Measurements from ENCODE around the gene MATR3. TPM values are rescaled to one million over a fixed set of nuclear protein-coding genes. Genes with fewer than 3 reads are reported as not detected.

Gene MATR3
- total RNA-seq, 1 experiment from 2014 or later = 139 TPM

DNA sequence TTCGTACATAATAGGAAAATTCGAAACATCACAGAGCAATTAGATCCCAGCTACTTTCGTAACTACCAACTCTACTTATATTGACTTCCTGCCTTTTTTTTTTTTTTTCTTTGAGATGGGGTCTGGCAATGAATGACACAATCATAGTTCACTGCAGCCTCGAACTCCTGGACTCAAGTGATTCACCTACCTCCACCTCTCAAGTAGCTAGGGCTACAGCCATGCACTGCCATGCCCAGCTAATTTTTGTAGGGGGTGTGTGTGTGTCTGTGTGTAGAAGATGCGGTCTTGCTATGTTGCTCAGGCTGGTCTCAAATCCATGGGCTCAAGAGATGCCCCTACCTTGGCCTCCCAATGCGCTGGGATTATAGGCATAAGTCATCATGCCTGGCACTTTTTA, 42.3 kb downstream of the MATR3 start:
- ATAC-seq (no peak; the same call in 1 of the 2 replicates), DNase-seq (no peak)
- Histone ChIP-seq H4K20me1 (ENCODE audit: low read length) (no peaks in the 10 kb centered on the region), H3K36me3 (ENCODE audit: low read depth, low read length) (peaks cover 13% of the 10 kb centered on the region), H2AFZ (ENCODE audit: low read length) (no peak overlapping the region), H3K79me2 (ENCODE audit: low read length) (no peaks in the 10 kb centered on the region), H3K4me1 (ENCODE audit: insufficient read depth, low read length) (peaks cover 2% of the 10 kb centered on the region; the same call in 1 of the 2 replicates), H3K9me3 (ENCODE audit: low read length) (no peaks in the 10 kb centered on the region), H3F3A (ENCODE audit: low read length, unreplicated experiment) (no peaks in the 10 kb centered on the region), H3K9ac (ENCODE audit: low read length) (no peak overlapping the region), H3K9me2 (replicated peaks; ENCODE audit: low read length) (no peaks in the 10 kb centered on the region), H3K4me3 (ENCODE audit: low read length) (no peak overlapping the region), H3K27me3 (ENCODE audit: low read length) (no peaks in the 10 kb centered on the region), H3K27ac (ENCODE audit: low read length) (no peak overlapping the region), H3K4me2 (ENCODE audit: low read length) (no peak overlapping the region)
- intact Hi-C loops (cut with micrococcal nuclease) = no loop called here
- POLR2A ChIA-PET (ENCODE audit: unreplicated experiment) = interaction anchor here (0.6 to 0.7 kb wide), 2 partner anchors 17 to 31 kb away, joined by 6 to 9 read pairs; no protein-coding TSS in a partner anchor
- CTCF ChIA-PET = no interaction called here
- TF ChIP-seq CTCF (conservative IDR thresholded peaks at IDR 0.05; ENCODE audit: low read depth, low read length) (no peak), EZH2 (IDR thresholded peaks at IDR 0.05; ENCODE audit: low read length, unreplicated experiment) (no peak), EZH2phosphoT487 (IDR thresholded peaks at IDR 0.05; ENCODE audit: borderline replicate concordance, low read length) (no peak)
- no TSS peak for BruUV-seq (replicated peaks)

- Histone ChIP-seq H3K9ac (ENCODE audit: low read length) (no peak overlapping the region), H3K27ac (ENCODE audit: low read length) (no peak overlapping the region), H2AFZ (ENCODE audit: low read length) (no peak overlapping the region), H3K4me3 (ENCODE audit: low read length) (no peak overlapping the region), H3K79me2 (ENCODE audit: low read length) (peaks cover 34% of the 10 kb centered on the region), H3K4me1 (ENCODE audit: insufficient read depth, low read length) (peaks cover 18% of the 10 kb centered on the region), H3F3A (ENCODE audit: low read length, unreplicated experiment) (no peaks in the 10 kb centered on the region), H3K9me3 (ENCODE audit: low read length) (no peaks in the 10 kb centered on the region), H4K20me1 (ENCODE audit: low read length) (peaks cover 27% of the 10 kb centered on the region), H3K4me2 (ENCODE audit: low read length) (no peak overlapping the region), H3K9me2 (replicated peaks; ENCODE audit: low read length) (no peaks in the 10 kb centered on the region), H3K27me3 (ENCODE audit: low read length) (no peaks in the 10 kb centered on the region), H3K36me3 (ENCODE audit: low read depth, low read length) (no peaks in the 10 kb centered on the region)
- no peak for ATAC-seq
- intact Hi-C loops (cut with micrococcal nuclease) = loop anchor here (2.0 kb wide), 2 partner anchors 33 to 47 kb away; partner anchors contain the start of gene MATR3
- ChIA-PET CTCF (no interaction called here), POLR2A (ENCODE audit: unreplicated experiment) (no interaction called here)
- no TSS peak for BruUV-seq (replicated peaks)
- DNase-seq = no peak
- TF ChIP-seq CTCF (conservative IDR thresholded peaks at IDR 0.05; ENCODE audit: low read depth, low read length) = no peak
- TF ChIP-seq EZH2 (IDR thresholded peaks at IDR 0.05; ENCODE audit: low read length, unreplicated experiment) = no peak
- TF ChIP-seq EZH2phosphoT487 (IDR thresholded peaks at IDR 0.05; ENCODE audit: borderline replicate concordance, low read length) = no peak
These were observed 46.5 kb downstream of the MATR3 start for GRCh38 chr5:139340051-139340450.

- H3K4me1 ChIP-seq (ENCODE audit: insufficient read depth, low read length) = peaks cover 18% of the 10 kb centered on the region
These were observed 47.7 kb downstream of the MATR3 start for GRCh38 chr5:139341187-139341688.

More at GRCh38 chr5:139341187-139341688, 47.7 kb downstream of the MATR3 start:
- Histone ChIP-seq H3K9me3 (ENCODE audit: low read length) (no peaks in the 10 kb centered on the region), H3K4me3 (ENCODE audit: low read length) (peak overlapping the region; percentile 96), H2AFZ (ENCODE audit: low read length) (peak overlapping the region; percentile 80), H3K27ac (ENCODE audit: low read length) (peak overlapping the region; percentile 9; the same call in 1 of the 2 replicates), H3K27me3 (ENCODE audit: low read length) (no peaks in the 10 kb centered on the region), H4K20me1 (ENCODE audit: low read length) (peaks cover 33% of the 10 kb centered on the region), H3K4me2 (ENCODE audit: low read length) (peak overlapping the region; percentile 100), H3K9me2 (replicated peaks; ENCODE audit: low read length) (no peaks in the 10 kb centered on the region), H3K36me3 (ENCODE audit: low read depth, low read length) (no peaks in the 10 kb centered on the region), H3K79me2 (ENCODE audit: low read length) (peaks cover 46% of the 10 kb centered on the region), H3F3A (ENCODE audit: low read length, unreplicated experiment) (no peaks in the 10 kb centered on the region), H3K9ac (ENCODE audit: low read length) (peak overlapping the region; percentile 96)
- DNase-seq (no peak), ATAC-seq (no peak)
- intact Hi-C loops (cut with micrococcal nuclease) = loop anchor here (1.0 to 2.0 kb wide), 3 partner anchors 32 to 50 kb away; partner anchors contain the start of gene MATR3
- TF ChIP-seq CTCF (conservative IDR thresholded peaks at IDR 0.05; ENCODE audit: low read depth, low read length) = no peak
- no peak for TF ChIP-seq EZH2 (IDR thresholded peaks at IDR 0.05; ENCODE audit: low read length, unreplicated experiment)
- TF ChIP-seq EZH2phosphoT487 (IDR thresholded peaks at IDR 0.05; ENCODE audit: borderline replicate concordance, low read length) = no peak
- ChIA-PET CTCF (no interaction called here), POLR2A (ENCODE audit: unreplicated experiment) (interaction anchor here (0.6 kb wide), 1 partner anchor 33 kb away, joined by 3 read pairs; no protein-coding TSS in a partner anchor)
- no TSS peak for BruUV-seq (replicated peaks)

All from PC-3 (cell line).